Measurements from ENCODE around the gene SPHKAP.
"Not testable (repeated sequence)": the region's sequence is repeated elsewhere in the genome, so short reads cannot be mapped to it uniquely, and the experiment has no call there.

Gene SPHKAP

GRCh38 chr2:227942965-227943364 is 238.5 kb downstream of the SPHKAP start:
- Histone ChIP-seq H3K27ac (no peak overlapping the region), H3K36me3 (no peaks in the 10 kb centered on the region), H3K4me1 (ENCODE audit: control insufficient read depth in 1 of 2, insufficient read depth in 1 of 2, low read depth in 1 of 2, low read length in 1 of 2) (no peaks in the 10 kb centered on the region), H3K4me3 (ENCODE audit: low read depth in 1 of 2, low read length in 1 of 2) (no peak overlapping the region), H3K9me3 (no peaks in the 10 kb centered on the region), H3K27me3 (no peaks in the 10 kb centered on the region)
- TF ChIP-seq CTCF (IDR thresholded peaks at IDR 0.05): no peak

DNA sequence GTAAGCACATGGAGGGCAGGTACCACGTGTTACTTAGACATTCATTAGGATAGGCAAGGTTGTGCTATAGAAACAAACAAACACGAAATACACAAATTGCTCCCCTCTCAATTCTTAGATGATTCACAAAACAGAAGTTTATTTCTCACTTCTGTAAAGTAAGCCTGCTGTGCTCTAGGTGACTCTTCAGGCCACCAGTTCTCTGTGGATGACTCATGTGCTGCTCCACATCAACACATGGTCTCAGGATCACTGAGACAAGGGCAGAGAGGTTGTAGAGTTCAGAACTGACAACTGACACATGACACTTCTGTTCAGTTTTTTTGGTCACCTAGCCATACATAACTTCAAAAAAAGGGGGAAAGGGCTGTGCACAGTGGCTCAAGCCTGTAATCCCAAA is 239.5 kb downstream of the SPHKAP start:
- H3K36me3 ChIP-seq: no peaks in the 10 kb centered on the region
- H3K4me1 ChIP-seq (ENCODE audit: control insufficient read depth in 1 of 2, insufficient read depth in 1 of 2, low read depth in 1 of 2, low read length in 1 of 2): no peaks in the 10 kb centered on the region
- no peak for TF ChIP-seq CTCF (IDR thresholded peaks at IDR 0.05)
- H3K9me3 ChIP-seq: no peaks in the 10 kb centered on the region
- no peaks in the 10 kb centered on the region for H3K27me3 ChIP-seq
- no peak overlapping the region for H3K27ac ChIP-seq
- H3K4me3 ChIP-seq (ENCODE audit: low read depth in 1 of 2, low read length in 1 of 2): no peak overlapping the region

DNA sequence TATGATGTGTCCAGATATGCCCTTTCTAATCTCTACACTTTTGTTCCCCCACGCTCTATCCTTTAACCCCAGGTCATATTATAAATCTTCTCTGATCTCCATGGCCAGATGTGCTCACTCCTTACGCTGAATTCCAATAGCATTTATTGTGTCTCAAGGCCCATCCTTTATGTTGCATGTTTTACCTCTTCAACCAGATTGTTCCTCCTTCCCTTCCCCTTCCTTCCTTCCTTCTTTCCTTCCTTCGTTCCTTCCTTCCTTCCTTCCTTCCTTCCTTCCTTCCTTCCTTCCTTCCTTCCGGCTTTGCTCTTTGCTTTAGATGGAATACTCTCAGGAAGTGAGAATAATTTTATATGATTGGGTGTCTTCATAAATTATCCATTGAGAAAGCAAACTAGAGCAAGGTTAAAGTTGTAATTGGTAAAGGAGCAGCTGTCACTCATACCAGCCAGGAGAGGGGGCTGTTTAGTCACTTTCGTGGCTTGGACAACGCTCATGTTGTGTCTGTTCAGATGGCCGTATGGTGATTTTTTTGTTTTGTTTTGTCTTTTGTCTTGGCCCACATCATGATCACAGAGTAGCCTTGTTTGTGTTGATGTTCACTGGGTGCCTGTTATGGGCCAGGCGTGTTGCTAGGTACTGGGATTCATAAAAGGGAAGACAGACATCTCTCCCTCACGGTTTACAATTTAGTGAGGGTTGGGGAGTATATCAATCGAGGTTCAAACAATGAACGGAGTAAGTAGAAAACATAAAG is 242.0 kb downstream of the SPHKAP start:
- Histone ChIP-seq H3K27ac (no peak overlapping the region), H3K9me3 (no peaks in the 10 kb centered on the region), H3K36me3 (no peaks in the 10 kb centered on the region), H3K27me3 (no peaks in the 10 kb centered on the region), H3K4me1 (ENCODE audit: control insufficient read depth in 1 of 2, insufficient read depth in 1 of 2, low read depth in 1 of 2, low read length in 1 of 2) (no peaks in the 10 kb centered on the region), H3K4me3 (ENCODE audit: low read depth in 1 of 2, low read length in 1 of 2) (no peak overlapping the region)
- no peak for TF ChIP-seq CTCF (IDR thresholded peaks at IDR 0.05)

DNA sequence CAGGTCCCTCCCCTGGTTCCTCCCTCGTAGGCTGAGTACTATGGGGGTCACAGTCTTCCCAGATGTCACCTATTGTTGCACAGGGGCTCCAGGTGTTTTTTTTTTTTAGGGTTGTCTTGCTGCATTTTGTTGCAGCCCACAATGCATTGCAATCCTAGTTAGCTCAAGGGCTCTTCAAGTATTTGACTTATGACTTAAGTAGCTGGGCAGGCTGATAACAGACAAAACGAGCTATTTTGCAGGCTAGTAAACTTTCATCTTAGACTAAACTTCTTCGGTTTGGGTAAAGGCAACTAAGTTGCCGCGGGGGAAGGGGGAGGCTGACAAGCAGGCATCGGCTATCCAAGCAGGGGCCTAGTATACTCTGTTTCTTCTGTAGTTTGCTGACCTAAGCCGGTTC is 245.2 kb downstream of the SPHKAP start:
- not testable (repeated sequence) for H3K27me3 ChIP-seq; H3K27ac ChIP-seq; H3K4me1 ChIP-seq (ENCODE audit: control insufficient read depth in 1 of 2, insufficient read depth in 1 of 2, low read depth in 1 of 2, low read length in 1 of 2); H3K9me3 ChIP-seq; H3K36me3 ChIP-seq; H3K4me3 ChIP-seq (ENCODE audit: low read depth in 1 of 2, low read length in 1 of 2)

- no peak overlapping the region for H3K27ac ChIP-seq
- no peak overlapping the region for H3K4me3 ChIP-seq (ENCODE audit: low read depth in 1 of 2, low read length in 1 of 2)
- no peaks in the 10 kb centered on the region for H3K36me3 ChIP-seq
- no peaks in the 10 kb centered on the region for H3K9me3 ChIP-seq
- no peaks in the 10 kb centered on the region for H3K4me1 ChIP-seq (ENCODE audit: control insufficient read depth in 1 of 2, insufficient read depth in 1 of 2, low read depth in 1 of 2, low read length in 1 of 2)
- TF ChIP-seq CTCF (IDR thresholded peaks at IDR 0.05): no peak
- H3K27me3 ChIP-seq: no peaks in the 10 kb centered on the region
Measured at GRCh38 chr2:227933884-227934283, 247.6 kb downstream of the SPHKAP start.

- H3K27me3 ChIP-seq: no peaks in the 10 kb centered on the region
- H3K9me3 ChIP-seq: no peaks in the 10 kb centered on the region
- no peaks in the 10 kb centered on the region for H3K4me1 ChIP-seq (ENCODE audit: control insufficient read depth in 1 of 2, insufficient read depth in 1 of 2, low read depth in 1 of 2, low read length in 1 of 2)
- no peak overlapping the region for H3K4me3 ChIP-seq (ENCODE audit: low read depth in 1 of 2, low read length in 1 of 2)
- H3K27ac ChIP-seq: no peak overlapping the region
- H3K36me3 ChIP-seq: no peaks in the 10 kb centered on the region
- no peak for TF ChIP-seq CTCF (IDR thresholded peaks at IDR 0.05)
Measured at GRCh38 chr2:227932403-227932802, 249.1 kb downstream of the SPHKAP start.
